Retina (tissue), 1 donor: ENCODE measurements around the gene RCC2.

Source experiments
- DNase-seq: peaks from one replicate; pipeline ENCODE4 v3.0.0-alpha.2; 2016

Gene RCC2

GRCh38 chr1:17370618-17371017 lies 68.9 kb downstream of the RCC2 start:
- DNase-seq, result no peak

GRCh38 chr1:17369466-17369865 lies 70.0 kb downstream of the RCC2 start:
- DNase-seq, result no peak

GRCh38 chr1:17365293-17365692 lies 74.2 kb downstream of the RCC2 start:
- DNase-seq, result no peak

- DNase-seq, result no peak
Observed at GRCh38 chr1:17363771-17364170, 75.7 kb downstream of the RCC2 start.

GRCh38 chr1:17363351-17363750 lies 76.1 kb downstream of the RCC2 start:
- DNase-seq, result no peak

- no peak for DNase-seq
Observed at GRCh38 chr1:17361687-17362086, 77.8 kb downstream of the RCC2 start.

GRCh38 chr1:17360272-17360956 lies 79.1 kb downstream of the RCC2 start:
- DNase-seq, result no peak

- DNase-seq, result no peak
Observed at GRCh38 chr1:17359808-17360207, 79.7 kb downstream of the RCC2 start.

- no peak for DNase-seq
Observed at GRCh38 chr1:17359031-17359430, 80.4 kb downstream of the RCC2 start.

- DNase-seq, result no peak
Observed at GRCh38 chr1:17358557-17358956, 80.9 kb downstream of the RCC2 start.
